ENCODE data around the gene OSCP1. TPM values are rescaled to one million over a fixed set of nuclear protein-coding genes. Genes with fewer than 3 reads are reported as not detected.

OSCP1 gene
- total and polyA plus RNA-seq, 2 donors (not counting 3 experiments of a cell fraction or from before 2014, with no cell fraction given) = 4.6 to 8.3 TPM

DNA sequence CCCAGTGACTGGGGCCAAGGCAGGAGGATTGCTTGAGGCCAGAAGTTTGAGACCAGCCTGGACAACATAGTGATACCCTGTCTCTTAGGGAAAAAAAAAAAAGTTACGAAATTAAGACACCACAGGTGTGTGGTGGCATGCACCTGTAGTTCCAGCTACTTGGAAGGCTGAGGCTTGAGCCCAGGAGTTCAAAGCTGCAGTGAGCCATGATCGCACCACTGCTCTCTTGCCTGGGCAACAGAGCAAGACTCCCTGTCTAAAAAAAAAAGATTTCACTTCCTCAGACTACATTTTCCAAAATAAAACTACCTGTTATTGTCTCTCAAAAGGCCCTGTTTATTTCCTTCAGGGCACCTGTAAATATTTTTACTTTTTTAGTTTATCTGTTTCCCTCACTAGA lies 59.8 kb downstream of the OSCP1 start:
- Histone ChIP-seq H3K4me1 (ENCODE audit: control insufficient read depth, extremely low read depth, insufficient read depth, low read length) (peaks cover 15% of the 10 kb centered on the region), H4K20me1 (replicated peaks; ENCODE audit: control insufficient read depth, extremely low read depth, insufficient read depth, low read length) (no peaks in the 10 kb centered on the region), H3K27ac (ENCODE audit: insufficient read depth, low read depth, low read length) (no peak overlapping the region), H3K9ac (replicated peaks; ENCODE audit: extremely low read depth, insufficient read depth, low read length) (no peak overlapping the region), H3K9me3 (replicated peaks; ENCODE audit: control insufficient read depth, insufficient read depth, low read length) (no peaks in the 10 kb centered on the region), H3K36me3 (ENCODE audit: control insufficient read depth in 2 of 2, extremely low read depth in 1 of 2, insufficient read depth in 2 of 2, low read length in 2 of 2) (peaks cover 0 to 16% of the 10 kb centered on the region in 2 experiments), H3K4me3 (replicated peaks in 1 of 3; ENCODE audit: insufficient read depth in 1 of 3, low read depth in 1 of 3, low read length in 3 of 3) (no peak overlapping the region), H3K79me2 (ENCODE audit: control insufficient read depth, insufficient read depth, low read length) (peaks cover under 1% of the 10 kb centered on the region), H2AFZ (ENCODE audit: low read depth, low read length) (no peak overlapping the region), H3K9me1 (replicated peaks; ENCODE audit: control insufficient read depth, extremely low read depth, insufficient read depth, low read length) (no peaks in the 10 kb centered on the region), H3K4me2 (ENCODE audit: insufficient read depth, low read length) (no peak overlapping the region), H3K27me3 (ENCODE audit: control insufficient read depth in 2 of 2, insufficient read depth in 2 of 2, low read length in 2 of 2) (no peaks in the 10 kb centered on the region)
- TF ChIP-seq MYC (IDR thresholded peaks at IDR 0.05; ENCODE audit: low read depth, low read length) = no peak
- TF ChIP-seq EZH2 (IDR thresholded peaks at IDR 0.05; ENCODE audit: borderline replicate concordance, low read depth, low read length, severe bottlenecking) = no peak
- TF ChIP-seq MAX (IDR thresholded peaks at IDR 0.05; ENCODE audit: insufficient read depth, insufficient read length) = no peak
- no peak for TF ChIP-seq POLR2AphosphoS5 (IDR thresholded peaks at IDR 0.05; ENCODE audit: insufficient read depth, low read depth, low read length)
- no peak for TF ChIP-seq JUN (IDR thresholded peaks at IDR 0.05; ENCODE audit: borderline replicate concordance, insufficient read depth, insufficient read length, low read depth)
- TF ChIP-seq GATA2 (IDR thresholded peaks at IDR 0.05; ENCODE audit: insufficient read depth, insufficient read length, low read depth, low read length) = no peak
- TF ChIP-seq FOS (IDR thresholded peaks at IDR 0.05; ENCODE audit: borderline replicate concordance, insufficient read depth, low read length) = no peak
- TF ChIP-seq, protein P1, sequence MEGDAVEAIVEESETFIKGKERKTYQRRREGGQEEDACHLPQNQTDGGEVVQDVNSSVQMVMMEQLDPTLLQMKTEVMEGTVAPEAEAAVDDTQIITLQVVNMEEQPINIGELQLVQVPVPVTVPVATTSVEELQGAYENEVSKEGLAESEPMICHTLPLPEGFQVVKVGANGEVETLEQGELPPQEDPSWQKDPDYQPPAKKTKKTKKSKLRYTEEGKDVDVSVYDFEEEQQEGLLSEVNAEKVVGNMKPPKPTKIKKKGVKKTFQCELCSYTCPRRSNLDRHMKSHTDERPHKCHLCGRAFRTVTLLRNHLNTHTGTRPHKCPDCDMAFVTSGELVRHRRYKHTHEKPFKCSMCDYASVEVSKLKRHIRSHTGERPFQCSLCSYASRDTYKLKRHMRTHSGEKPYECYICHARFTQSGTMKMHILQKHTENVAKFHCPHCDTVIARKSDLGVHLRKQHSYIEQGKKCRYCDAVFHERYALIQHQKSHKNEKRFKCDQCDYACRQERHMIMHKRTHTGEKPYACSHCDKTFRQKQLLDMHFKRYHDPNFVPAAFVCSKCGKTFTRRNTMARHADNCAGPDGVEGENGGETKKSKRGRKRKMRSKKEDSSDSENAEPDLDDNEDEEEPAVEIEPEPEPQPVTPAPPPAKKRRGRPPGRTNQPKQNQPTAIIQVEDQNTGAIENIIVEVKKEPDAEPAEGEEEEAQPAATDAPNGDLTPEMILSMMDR (IDR thresholded peaks at IDR 0.05; ENCODE audit: extremely low read depth in 1 of 2, insufficient read depth in 1 of 2, low read depth in 1 of 2, low read length in 2 of 2) = no peak
- no peak for TF ChIP-seq POLR2A (IDR thresholded peaks at IDR 0.05; ENCODE audit: low read depth, low read length)
- intact Hi-C loops (cut with micrococcal nuclease) = no loop called here
- no TSS peak for BruUV-seq (replicated peaks)
- ChIA-PET CTCF (interaction anchor here (4.7 kb wide), 1 partner anchor 48 kb away, joined by 55 read pairs; no protein-coding TSS in a partner anchor), POLR2A (no interaction called here)
- DNase-seq (ENCODE audit: low read depth, low spot score) = no peak
- dilution Hi-C loops (cut with MboI; ENCODE audit: extremely low pct_ligation_motif_present, low sequenced_read_pairs) = no loop called here
- FAIRE-seq = no peak

Measured in endothelial cell of umbilical vein (primary cell).